HCT116 (cell line): ENCODE measurements around the gene PDE4B. TPM values are rescaled to one million over a fixed set of nuclear protein-coding genes. Genes with fewer than 3 reads are reported as not detected.

ENCODE experiments used
- ATAC-seq: fragments of 200-7000 bp; cut with Tn5 transposase; 2 replicates; pipeline ENCODE4 v1.9.1; 2020; ENCODE audit warnings: mild to moderate bottlenecking, moderate library complexity
- BruUV-seq: library from RNA; stranded (reverse); fragments of 400-500 nt; replicated peaks from 2 replicates; lab custom pipeline; 2021; lab: Mats Ljungman, UMichigan
- CTCF ChIA-PET: fragments of 300-600 bp; sonication (Branson Sonifier 250); formaldehyde crosslinking; loops from one replicate; lab custom pipeline; 2021; ENCODE audit warnings: antibody characterized with exemption; lab: Charles Lee
- POLR2A ChIA-PET: fragments of 300-600, 350-600 bp; sonication (Branson Sonifier 250); formaldehyde crosslinking; loops from one replicate; lab custom pipeline; 2021; ENCODE audit warnings: antibody characterized with exemption; lab: Charles Lee
- RAD21 ChIA-PET, 2 experiments: fragments of 300-600 bp; sonication (Branson Sonifier 250); formaldehyde crosslinking; loops; one replicate each; lab custom pipeline; 2023; ENCODE audit warnings: low total read pairs in 2 of 2; ENCODE audit not compliant: uncharacterized antibody in 2 of 2, unreplicated experiment in 2 of 2, low non-redundant PET in 1 of 2; lab: Charles Lee
- DNase-seq: peaks from one replicate; pipeline ENCODE4 v3.0.0-alpha.2; 2010; ENCODE audit warnings: low read depth, low spot score
- H2AFZ ChIP-seq: fragments of 200-600 bp; shearing (Covaris generic), sonication (generic); 2 replicates; pipeline ENCODE4 v1.6.1; 2017; ENCODE audit warnings: low read depth, mixed run types, mixed read lengths, antibody characterized with exemption, low read length; ENCODE audit not compliant: poor library complexity, severe bottlenecking
- H3K27ac ChIP-seq: 2 replicates; pipeline ENCODE4 v1.5.1; 2012; ENCODE audit warnings: low read depth, low read length
- H3K27me3 ChIP-seq: fragments of 200-600 bp; sonication (generic); 2 replicates; pipeline ENCODE4 v1.6.1; 2016; ENCODE audit warnings: mixed run types, low read length, mixed read lengths; ENCODE audit not compliant: insufficient read depth
- H3K36me3 ChIP-seq, 2 experiments: fragments of 200-500 bp in 1 of 2; fragments of 200-600 bp in 1 of 2; sonication (Bioruptor generic) in 1 of 2; sonication (generic) in 1 of 2; 2 replicates each; pipeline versions ENCODE4 v1.5.1 to v1.6.1; 2014 to 2016; ENCODE audit warnings: low read length in 2 of 2, inconsistent platforms in 1 of 2, mixed read lengths in 1 of 2, mixed run types in 1 of 2; ENCODE audit not compliant: insufficient read depth in 2 of 2, control insufficient read depth in 1 of 2
- H3K4me1 ChIP-seq, 2 experiments: fragments of 200-600 bp in 1 of 2; sonication (generic) in 1 of 2; 2 replicates each; pipeline versions ENCODE4 v1.5.1 to v1.6.1; 2012 to 2017; ENCODE audit warnings: low read length in 2 of 2, inconsistent platforms in 1 of 2, mild to moderate bottlenecking in 1 of 2, mixed read lengths in 1 of 2, mixed run types in 1 of 2, moderate library complexity in 1 of 2; ENCODE audit not compliant: insufficient read depth in 2 of 2, control insufficient read depth in 1 of 2
- H3K4me2 ChIP-seq: fragments of 200-600 bp; sonication (generic); 2 replicates; pipeline ENCODE4 v1.6.1; 2017; ENCODE audit warnings: mixed run types, low read length, mixed read lengths
- H3K4me3 ChIP-seq, 2 experiments: fragments of 200-600 bp in 1 of 2; sonication (generic) in 1 of 2; replicated peaks in 1 of 2; 2 replicates each; pipeline ENCODE4 v1.5.1; 2011 to 2016; ENCODE audit warnings: low read length in 2 of 2, control low read depth in 1 of 2, low read depth in 1 of 2, mild to moderate bottlenecking in 1 of 2, mixed read lengths in 1 of 2, mixed run types in 1 of 2
- H3K79me2 ChIP-seq: fragments of 200-600 bp; sonication (generic); 2 replicates; pipeline ENCODE4 v1.6.1; 2017; ENCODE audit warnings: mild to moderate bottlenecking, mixed run types, low read length, moderate library complexity, mixed read lengths; ENCODE audit not compliant: insufficient read depth
- H3K9ac ChIP-seq: fragments of 200-600 bp; sonication (generic); 2 replicates; pipeline ENCODE4 v1.6.1; 2016; ENCODE audit warnings: low read length, mixed read lengths
- H3K9me2 ChIP-seq: fragments of 200-600 bp; sonication (generic), shearing (Covaris generic); 2 replicates; pipeline ENCODE4 v1.6.1; 2017; ENCODE audit warnings: mixed run types, mild to moderate bottlenecking, moderate library complexity; ENCODE audit not compliant: insufficient read depth
- H3K9me3 ChIP-seq, 2 experiments: fragments of 200-500 bp in 1 of 2; fragments of 200-600 bp in 1 of 2; sonication (Bioruptor generic) in 1 of 2; sonication (generic) in 1 of 2; 2 replicates each; pipeline ENCODE4 v1.6.1; 2014 to 2017; ENCODE audit warnings: low read length in 2 of 2, mixed read lengths in 2 of 2, inconsistent platforms in 1 of 2, low read depth in 1 of 2, mild to moderate bottlenecking in 1 of 2, mixed run types in 1 of 2, moderate library complexity in 1 of 2; ENCODE audit not compliant: control insufficient read depth in 1 of 2, insufficient read depth in 1 of 2
- H4K20me1 ChIP-seq: fragments of 200-600 bp; sonication (generic), shearing (Covaris generic); 2 replicates; pipeline ENCODE4 v1.6.1; 2017; ENCODE audit warnings: mixed run types, mild to moderate bottlenecking, moderate library complexity; ENCODE audit not compliant: insufficient read depth
- CEBPB ChIP-seq: IDR thresholded peaks from 2 replicates; pipeline ENCODE4 v1.6.1; 2012; ENCODE audit warnings: low read depth
- EGR1 ChIP-seq: IDR thresholded peaks from 2 replicates; pipeline ENCODE4 v1.6.1; 2012; ENCODE audit warnings: low read depth
- ELF1 ChIP-seq: IDR thresholded peaks from 2 replicates; pipeline ENCODE4 v1.6.1; 2012; ENCODE audit warnings: low read depth, borderline replicate concordance
- EZH2 ChIP-seq: fragments of 200-600 bp; sonication (generic); IDR thresholded peaks from 2 replicates; pipeline ENCODE4 v1.6.1; 2017; ENCODE audit warnings: antibody characterized with exemption, mixed run types
- JUND ChIP-seq: IDR thresholded peaks from 2 replicates; pipeline ENCODE4 v1.6.1; 2012
- POLR2A ChIP-seq: IDR thresholded peaks from 2 replicates; pipeline ENCODE4 v1.7.0; 2011; ENCODE audit warnings: borderline replicate concordance; ENCODE audit not compliant: insufficient read depth, insufficient read length; ENCODE audit errors: extremely low read depth
- POLR2AphosphoS5 ChIP-seq: IDR thresholded peaks from 2 replicates; pipeline ENCODE4 v1.6.1; 2011; ENCODE audit warnings: mild to moderate bottlenecking, low read depth, low read length, moderate library complexity
- SIN3A ChIP-seq: IDR thresholded peaks from 2 replicates; pipeline ENCODE4 v1.6.1; 2012; ENCODE audit warnings: low read depth
- SRF ChIP-seq: IDR thresholded peaks from 2 replicates; pipeline ENCODE4 v1.6.1; 2012; ENCODE audit warnings: low read depth
- TCF7L2 ChIP-seq: IDR thresholded peaks from 2 replicates; pipeline ENCODE4 v1.7.0; 2011; ENCODE audit warnings: borderline replicate concordance, inconsistent platforms; ENCODE audit not compliant: insufficient read depth, insufficient read length; ENCODE audit errors: extremely low read depth
- YY1 ChIP-seq: IDR thresholded peaks from 2 replicates; pipeline ENCODE4 v1.6.1; 2011; ENCODE audit warnings: low read length, low read depth, moderate library complexity, mild to moderate bottlenecking; ENCODE audit not compliant: insufficient replicate concordance; ENCODE audit errors: extremely low read depth
- ZFX ChIP-seq: fragments of 450-650 bp; IDR thresholded peaks from 2 replicates; pipeline ENCODE4 v1.6.1; 2017
- intact Hi-C: fragments of 100-400 bp; cut with micrococcal nuclease; formaldehyde crosslinking; loops from 2 replicates; pipeline ENCODE4 v1.10.0; 2022
- total RNA-seq: library from RNA; stranded (reverse); gene quantifications from one replicate; pipeline ENCODE4 v1.2.1, GENCODE V29; 2021; ENCODE audit not compliant: unreplicated experiment
- TF ChIP-seq, protein P1 (sequence below), 3 experiments: fragments of 200-600 bp in 1 of 3; sonication (generic) in 1 of 3; IDR thresholded peaks in 2 of 3; conservative IDR thresholded peaks in 1 of 3; 2 replicates each; pipeline ENCODE4 v1.5.1; 2012 to 2017; ENCODE audit warnings: low read depth in 2 of 3, low read length in 2 of 3, antibody characterized with exemption in 1 of 3, borderline replicate concordance in 1 of 3, control low read depth in 1 of 3, mild to moderate bottlenecking in 1 of 3, mixed read lengths in 1 of 3, mixed run types in 1 of 3, moderate library complexity in 1 of 3; ENCODE audit not compliant: insufficient read depth in 1 of 3
- TF ChIP-seq, protein P2 (sequence below): IDR thresholded peaks from 2 replicates; pipeline ENCODE4 v1.6.1; 2012; ENCODE audit warnings: low read depth
- TF ChIP-seq, protein P3 (sequence below): IDR thresholded peaks from 2 replicates; pipeline ENCODE4 v1.6.1; 2011; ENCODE audit warnings: mild to moderate bottlenecking, low read length, moderate library complexity; ENCODE audit not compliant: insufficient replicate concordance; ENCODE audit errors: extremely low read depth

The PDE4B gene
- total RNA-seq, 1 experiment from 2014 or later: 76.9 TPM

DNA sequence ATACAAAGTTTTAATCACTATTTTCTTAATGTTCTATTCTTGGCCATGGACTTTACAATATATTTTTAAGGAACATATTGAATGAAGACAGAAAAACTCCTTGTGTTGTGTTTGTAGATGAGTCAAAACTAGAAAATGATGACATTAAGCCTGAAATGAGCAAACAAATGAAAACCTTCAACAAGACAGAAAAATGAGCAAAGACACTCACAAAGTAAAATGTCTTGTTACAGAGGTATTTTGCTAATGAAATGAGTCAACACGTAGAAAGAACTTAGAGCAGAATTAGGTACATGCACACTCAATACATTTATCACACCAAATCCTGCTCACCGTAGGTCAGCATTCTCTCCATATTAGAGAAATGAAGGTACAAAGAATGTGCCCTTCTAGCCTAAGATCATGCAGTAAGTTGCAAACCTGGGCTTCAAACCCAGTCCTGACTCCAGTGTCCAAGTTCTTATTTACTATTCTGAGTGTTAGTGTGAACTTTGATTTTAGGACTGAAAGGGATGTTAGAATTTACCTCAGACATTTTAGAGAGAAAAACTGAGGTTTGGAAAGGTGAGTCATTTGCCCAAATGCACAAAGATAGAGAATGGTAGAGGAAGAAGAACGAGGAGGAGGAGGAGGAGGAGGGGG is 607.3 kb downstream of the PDE4B start:
- Histone ChIP-seq H3K79me2 (no peaks in the 10 kb centered on the region), H3K4me2 (no peak overlapping the region), H4K20me1 (no peaks in the 10 kb centered on the region), H3K27me3 (no peaks in the 10 kb centered on the region), H3K9ac (no peak overlapping the region), H2AFZ (no peak overlapping the region), H3K4me1 (no peaks in the 10 kb centered on the region), H3K27ac (no peak overlapping the region), H3K36me3 (no peaks in the 10 kb centered on the region), H3K9me3 (no peaks in the 10 kb centered on the region), H3K9me2 (no peaks in the 10 kb centered on the region), H3K4me3 (no peak overlapping the region)
- intact Hi-C loops: no loop called here
- TF ChIP-seq YY1 (no peak), EZH2 (no peak), TCF7L2 (no peak), CEBPB (no peak), JUND (no peak), ZFX (no peak), SIN3A (no peak), POLR2AphosphoS5 (no peak), POLR2A (no peak), EGR1 (no peak), SRF (no peak), ELF1 (no peak)
- TF ChIP-seq, protein P1, sequence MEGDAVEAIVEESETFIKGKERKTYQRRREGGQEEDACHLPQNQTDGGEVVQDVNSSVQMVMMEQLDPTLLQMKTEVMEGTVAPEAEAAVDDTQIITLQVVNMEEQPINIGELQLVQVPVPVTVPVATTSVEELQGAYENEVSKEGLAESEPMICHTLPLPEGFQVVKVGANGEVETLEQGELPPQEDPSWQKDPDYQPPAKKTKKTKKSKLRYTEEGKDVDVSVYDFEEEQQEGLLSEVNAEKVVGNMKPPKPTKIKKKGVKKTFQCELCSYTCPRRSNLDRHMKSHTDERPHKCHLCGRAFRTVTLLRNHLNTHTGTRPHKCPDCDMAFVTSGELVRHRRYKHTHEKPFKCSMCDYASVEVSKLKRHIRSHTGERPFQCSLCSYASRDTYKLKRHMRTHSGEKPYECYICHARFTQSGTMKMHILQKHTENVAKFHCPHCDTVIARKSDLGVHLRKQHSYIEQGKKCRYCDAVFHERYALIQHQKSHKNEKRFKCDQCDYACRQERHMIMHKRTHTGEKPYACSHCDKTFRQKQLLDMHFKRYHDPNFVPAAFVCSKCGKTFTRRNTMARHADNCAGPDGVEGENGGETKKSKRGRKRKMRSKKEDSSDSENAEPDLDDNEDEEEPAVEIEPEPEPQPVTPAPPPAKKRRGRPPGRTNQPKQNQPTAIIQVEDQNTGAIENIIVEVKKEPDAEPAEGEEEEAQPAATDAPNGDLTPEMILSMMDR (IDR thresholded peaks at IDR 0.05 in 2 of 3, conservative IDR thresholded peaks at IDR 0.05 in 1 of 3; ENCODE audit: borderline replicate concordance in 1 of 3, insufficient read depth in 1 of 3, low read depth in 2 of 3, low read length in 2 of 3): no peak
- TF ChIP-seq, protein P2, sequence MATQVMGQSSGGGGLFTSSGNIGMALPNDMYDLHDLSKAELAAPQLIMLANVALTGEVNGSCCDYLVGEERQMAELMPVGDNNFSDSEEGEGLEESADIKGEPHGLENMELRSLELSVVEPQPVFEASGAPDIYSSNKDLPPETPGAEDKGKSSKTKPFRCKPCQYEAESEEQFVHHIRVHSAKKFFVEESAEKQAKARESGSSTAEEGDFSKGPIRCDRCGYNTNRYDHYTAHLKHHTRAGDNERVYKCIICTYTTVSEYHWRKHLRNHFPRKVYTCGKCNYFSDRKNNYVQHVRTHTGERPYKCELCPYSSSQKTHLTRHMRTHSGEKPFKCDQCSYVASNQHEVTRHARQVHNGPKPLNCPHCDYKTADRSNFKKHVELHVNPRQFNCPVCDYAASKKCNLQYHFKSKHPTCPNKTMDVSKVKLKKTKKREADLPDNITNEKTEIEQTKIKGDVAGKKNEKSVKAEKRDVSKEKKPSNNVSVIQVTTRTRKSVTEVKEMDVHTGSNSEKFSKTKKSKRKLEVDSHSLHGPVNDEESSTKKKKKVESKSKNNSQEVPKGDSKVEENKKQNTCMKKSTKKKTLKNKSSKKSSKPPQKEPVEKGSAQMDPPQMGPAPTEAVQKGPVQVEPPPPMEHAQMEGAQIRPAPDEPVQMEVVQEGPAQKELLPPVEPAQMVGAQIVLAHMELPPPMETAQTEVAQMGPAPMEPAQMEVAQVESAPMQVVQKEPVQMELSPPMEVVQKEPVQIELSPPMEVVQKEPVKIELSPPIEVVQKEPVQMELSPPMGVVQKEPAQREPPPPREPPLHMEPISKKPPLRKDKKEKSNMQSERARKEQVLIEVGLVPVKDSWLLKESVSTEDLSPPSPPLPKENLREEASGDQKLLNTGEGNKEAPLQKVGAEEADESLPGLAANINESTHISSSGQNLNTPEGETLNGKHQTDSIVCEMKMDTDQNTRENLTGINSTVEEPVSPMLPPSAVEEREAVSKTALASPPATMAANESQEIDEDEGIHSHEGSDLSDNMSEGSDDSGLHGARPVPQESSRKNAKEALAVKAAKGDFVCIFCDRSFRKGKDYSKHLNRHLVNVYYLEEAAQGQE: no peak
- TF ChIP-seq, protein P3, sequence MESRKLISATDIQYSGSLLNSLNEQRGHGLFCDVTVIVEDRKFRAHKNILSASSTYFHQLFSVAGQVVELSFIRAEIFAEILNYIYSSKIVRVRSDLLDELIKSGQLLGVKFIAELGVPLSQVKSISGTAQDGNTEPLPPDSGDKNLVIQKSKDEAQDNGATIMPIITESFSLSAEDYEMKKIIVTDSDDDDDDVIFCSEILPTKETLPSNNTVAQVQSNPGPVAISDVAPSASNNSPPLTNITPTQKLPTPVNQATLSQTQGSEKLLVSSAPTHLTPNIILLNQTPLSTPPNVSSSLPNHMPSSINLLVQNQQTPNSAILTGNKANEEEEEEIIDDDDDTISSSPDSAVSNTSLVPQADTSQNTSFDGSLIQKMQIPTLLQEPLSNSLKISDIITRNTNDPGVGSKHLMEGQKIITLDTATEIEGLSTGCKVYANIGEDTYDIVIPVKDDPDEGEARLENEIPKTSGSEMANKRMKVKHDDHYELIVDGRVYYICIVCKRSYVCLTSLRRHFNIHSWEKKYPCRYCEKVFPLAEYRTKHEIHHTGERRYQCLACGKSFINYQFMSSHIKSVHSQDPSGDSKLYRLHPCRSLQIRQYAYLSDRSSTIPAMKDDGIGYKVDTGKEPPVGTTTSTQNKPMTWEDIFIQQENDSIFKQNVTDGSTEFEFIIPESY: no peak
- no TSS peak for BruUV-seq
- CTCF ChIA-PET: no interaction called here
- POLR2A ChIA-PET: no interaction called here
- no peak for ATAC-seq
- RAD21 ChIA-PET: no interaction called here
- no peak for DNase-seq
